SK-N-SH (cell line): Measurements from ENCODE around the gene MCC.

ENCODE experiments used
- EZH2phosphoT487 ChIP-seq: fragments of 200-600 bp; sonication (generic); IDR thresholded peaks from 2 replicates; pipeline ENCODE4 v1.6.1; 2017; ENCODE audit warnings: low read depth, mixed run types, mild to moderate bottlenecking, antibody characterized with exemption, moderate library complexity, borderline replicate concordance
- GATA2 ChIP-seq: sonication (generic); formaldehyde crosslinking; IDR thresholded peaks from 2 replicates; pipeline ENCODE4 v1.5.0; 2020; ENCODE audit warnings: mild to moderate bottlenecking, missing genetic modification reagents
- NFIC ChIP-seq: IDR thresholded peaks from 2 replicates; pipeline ENCODE4 v1.4.0; 2012; ENCODE audit warnings: borderline replicate concordance
- POLR2AphosphoS5 ChIP-seq: IDR thresholded peaks from 2 replicates; pipeline ENCODE4 v1.6.1; 2012; ENCODE audit warnings: low read depth, low read length
- RAD21 ChIP-seq: IDR thresholded peaks from 2 replicates; pipeline ENCODE4 v1.6.1; 2012; ENCODE audit warnings: mild to moderate bottlenecking, low read length
- REST ChIP-seq: IDR thresholded peaks from 2 replicates; pipeline ENCODE4 v1.6.1; 2012; ENCODE audit warnings: mild to moderate bottlenecking, low read depth, low read length, moderate library complexity
- SMC3 ChIP-seq: IDR thresholded peaks from 2 replicates; pipeline ENCODE4 v1.6.1; 2012; ENCODE audit warnings: low read depth, low read length, improper control_type of control experiment
- TF ChIP-seq, protein P1 (sequence below): fragments of 200-600 bp; sonication (generic); IDR thresholded peaks from 2 replicates; pipeline ENCODE4 v1.6.1; 2017; ENCODE audit warnings: antibody characterized with exemption, mild to moderate bottlenecking, moderate library complexity

DNA sequence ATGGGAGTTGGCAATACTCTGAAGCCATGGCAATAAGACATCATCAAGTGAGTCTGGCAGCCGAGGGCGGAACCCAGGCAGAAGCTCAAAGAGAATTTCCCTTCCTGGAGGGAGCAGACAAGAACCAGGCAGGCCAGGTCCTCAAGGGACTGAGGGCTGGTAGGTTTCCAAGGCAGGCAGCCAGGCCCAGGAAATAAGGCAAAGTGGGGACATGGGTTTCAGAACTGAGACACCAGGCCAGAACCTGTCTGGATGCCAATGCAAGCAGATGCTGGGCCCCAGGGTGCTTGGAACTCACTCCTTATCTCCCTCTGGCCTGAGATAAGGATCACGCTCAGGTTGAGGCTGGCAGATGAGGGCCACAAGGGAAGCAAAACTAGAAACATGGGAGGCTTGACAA is 62.3 kb downstream of the MCC start:
- no peak for TF ChIP-seq GATA2 (CRISPR knock-in tag)
- TF ChIP-seq NFIC = no peak
- TF ChIP-seq SMC3 = no peak
- TF ChIP-seq, protein P1, sequence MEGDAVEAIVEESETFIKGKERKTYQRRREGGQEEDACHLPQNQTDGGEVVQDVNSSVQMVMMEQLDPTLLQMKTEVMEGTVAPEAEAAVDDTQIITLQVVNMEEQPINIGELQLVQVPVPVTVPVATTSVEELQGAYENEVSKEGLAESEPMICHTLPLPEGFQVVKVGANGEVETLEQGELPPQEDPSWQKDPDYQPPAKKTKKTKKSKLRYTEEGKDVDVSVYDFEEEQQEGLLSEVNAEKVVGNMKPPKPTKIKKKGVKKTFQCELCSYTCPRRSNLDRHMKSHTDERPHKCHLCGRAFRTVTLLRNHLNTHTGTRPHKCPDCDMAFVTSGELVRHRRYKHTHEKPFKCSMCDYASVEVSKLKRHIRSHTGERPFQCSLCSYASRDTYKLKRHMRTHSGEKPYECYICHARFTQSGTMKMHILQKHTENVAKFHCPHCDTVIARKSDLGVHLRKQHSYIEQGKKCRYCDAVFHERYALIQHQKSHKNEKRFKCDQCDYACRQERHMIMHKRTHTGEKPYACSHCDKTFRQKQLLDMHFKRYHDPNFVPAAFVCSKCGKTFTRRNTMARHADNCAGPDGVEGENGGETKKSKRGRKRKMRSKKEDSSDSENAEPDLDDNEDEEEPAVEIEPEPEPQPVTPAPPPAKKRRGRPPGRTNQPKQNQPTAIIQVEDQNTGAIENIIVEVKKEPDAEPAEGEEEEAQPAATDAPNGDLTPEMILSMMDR = no peak
- TF ChIP-seq EZH2phosphoT487 = no peak
- no peak for TF ChIP-seq POLR2AphosphoS5
- no peak for TF ChIP-seq REST
- TF ChIP-seq RAD21 = no peak
